Measurements from ENCODE around the gene EIF3K.

EIF3K gene

DNA sequence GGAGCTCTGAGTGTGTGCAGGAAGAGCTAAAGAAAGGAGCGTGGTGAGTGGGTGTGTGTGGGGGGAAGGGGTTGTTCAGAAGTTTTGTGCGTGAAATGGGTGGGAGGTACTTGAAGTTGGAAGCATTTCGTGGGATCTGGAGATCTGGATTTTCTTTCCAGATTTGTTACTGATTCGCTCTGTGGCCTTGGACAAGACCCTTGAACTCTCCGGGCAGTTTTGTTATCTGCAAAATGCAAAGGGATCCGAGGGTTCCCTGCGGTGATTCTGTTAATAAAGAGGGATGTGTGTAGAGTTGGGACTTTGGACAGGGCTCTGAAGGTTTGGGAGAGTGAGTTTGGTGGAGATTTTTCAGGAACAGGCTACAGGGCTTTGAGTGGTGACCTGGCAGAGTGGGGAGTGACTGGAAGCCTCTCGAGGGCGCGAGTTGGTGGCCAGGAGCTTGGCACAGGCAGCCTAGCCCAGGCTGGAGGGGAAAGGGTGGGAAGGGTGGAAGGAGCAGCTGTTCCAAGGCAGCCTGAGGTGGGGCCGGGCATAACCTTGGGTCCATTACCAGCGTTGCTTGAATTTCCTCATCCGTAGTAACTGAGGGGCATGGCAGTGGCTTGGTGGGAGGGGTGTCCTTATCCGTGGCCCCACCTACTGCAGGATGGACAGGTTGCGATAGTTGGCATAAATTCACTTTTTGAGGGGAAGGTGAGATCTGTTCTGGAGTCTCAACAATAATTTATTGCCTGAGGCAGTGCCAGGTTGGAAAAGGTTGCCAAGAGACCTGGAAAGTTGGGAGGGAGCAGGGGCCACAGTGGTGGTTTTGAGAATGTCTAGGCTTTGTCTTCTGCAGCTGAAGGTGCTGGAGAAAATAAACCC lies 30.6 kb downstream of the EIF3K start:
- no peak for DNase-seq (ENCODE audit: low read depth in 2 of 2)

DNA sequence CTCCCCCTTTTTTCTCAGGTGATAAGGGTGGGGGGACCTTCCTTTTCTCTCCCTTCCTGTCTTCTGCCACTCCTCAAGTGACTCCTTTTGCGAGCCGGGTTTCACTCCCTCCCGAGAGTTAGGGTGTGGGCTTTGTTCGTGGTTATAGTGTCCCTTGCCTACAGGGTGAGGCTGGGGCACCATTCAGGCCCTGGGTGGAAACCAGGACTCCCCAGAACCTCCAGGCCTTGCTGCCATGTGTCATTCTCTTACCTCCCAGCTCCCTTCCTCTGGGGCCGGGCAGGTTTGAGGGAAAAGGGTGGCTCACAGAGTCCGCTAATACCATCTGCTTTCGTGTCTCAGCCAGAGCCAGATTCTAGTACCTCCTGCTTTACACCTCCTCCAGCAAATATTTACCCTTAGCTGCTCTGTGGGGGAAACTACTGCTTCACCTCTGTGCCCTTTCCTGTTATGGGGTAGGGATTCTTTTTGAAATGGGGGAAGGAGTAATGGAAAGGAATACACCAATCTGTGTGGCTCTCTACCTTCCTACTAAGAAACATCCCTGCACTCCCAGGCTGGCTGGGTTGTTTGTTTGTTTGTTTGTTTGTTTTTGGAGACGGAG lies 31.3 kb downstream of the EIF3K start:
- no peak for DNase-seq (ENCODE audit: low read depth in 2 of 2)

GRCh38 chr19:38650911-38651584 lies 32.1 kb downstream of the EIF3K start:
- no peak for DNase-seq (ENCODE audit: low read depth in 2 of 2)

- no peak for DNase-seq (ENCODE audit: low read depth in 2 of 2)
These were observed 34.1 kb downstream of the EIF3K start for GRCh38 chr19:38653028-38653571.

DNA sequence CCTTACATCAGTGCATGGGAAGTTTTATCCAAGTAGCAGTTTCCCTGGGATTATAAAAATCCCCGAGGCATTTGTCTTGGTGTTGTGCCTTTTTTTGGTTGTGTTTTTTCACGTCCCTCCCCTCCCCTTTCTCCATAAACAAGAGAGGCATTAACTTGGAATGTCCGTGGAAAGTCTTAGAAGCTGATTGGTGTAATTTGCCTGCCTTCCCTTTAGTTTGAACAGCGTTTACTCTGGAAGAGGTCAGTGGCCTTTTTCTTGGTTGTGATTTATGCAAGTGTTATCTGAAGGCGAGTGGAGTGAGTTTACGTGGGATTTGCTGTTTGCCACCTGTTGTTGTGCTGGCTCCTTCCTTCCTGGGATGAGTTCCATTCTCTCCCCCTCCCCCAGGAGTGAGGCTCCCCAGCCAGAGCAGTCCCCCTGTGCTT lies 35.7 kb downstream of the EIF3K start:
- no peak for DNase-seq (ENCODE audit: low read depth in 2 of 2)

DNA sequence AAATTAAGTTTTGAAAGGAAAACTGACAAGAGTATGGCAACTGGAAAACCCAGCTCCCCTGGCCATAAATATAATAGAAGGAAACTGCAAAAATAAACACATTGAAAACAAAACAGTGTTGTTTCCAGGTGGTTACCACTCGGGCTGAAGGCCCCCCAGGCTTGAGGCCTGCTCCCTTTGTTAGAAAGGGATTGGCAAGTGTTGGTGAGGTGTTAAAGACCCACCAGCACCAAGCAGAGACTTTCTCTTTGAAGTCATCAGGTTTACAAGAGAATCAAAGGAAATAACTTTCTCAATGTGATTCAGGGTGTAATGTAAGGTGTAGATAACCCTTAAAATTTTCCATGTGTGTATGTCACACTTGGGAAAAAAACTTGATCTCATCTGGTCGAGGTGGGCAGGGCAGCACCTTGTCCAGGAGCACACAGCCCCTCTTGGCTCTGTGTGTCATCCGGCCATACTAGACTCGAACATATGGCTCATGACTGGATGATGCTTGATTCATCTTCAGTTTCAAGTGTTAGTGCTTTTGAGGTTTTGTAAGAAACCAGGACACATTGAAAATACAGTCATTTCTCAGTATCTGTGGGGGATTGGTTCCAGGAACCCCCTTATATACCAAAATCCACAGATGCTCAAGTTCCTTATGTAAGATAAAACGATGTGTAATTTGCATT lies 36.3 kb downstream of the EIF3K start:
- DNase-seq (ENCODE audit: low read depth in 2 of 2) = no peak

- DNase-seq (ENCODE audit: low read depth in 2 of 2) = no peak
These were observed 37.4 kb downstream of the EIF3K start for GRCh38 chr19:38656171-38656981.

DNA sequence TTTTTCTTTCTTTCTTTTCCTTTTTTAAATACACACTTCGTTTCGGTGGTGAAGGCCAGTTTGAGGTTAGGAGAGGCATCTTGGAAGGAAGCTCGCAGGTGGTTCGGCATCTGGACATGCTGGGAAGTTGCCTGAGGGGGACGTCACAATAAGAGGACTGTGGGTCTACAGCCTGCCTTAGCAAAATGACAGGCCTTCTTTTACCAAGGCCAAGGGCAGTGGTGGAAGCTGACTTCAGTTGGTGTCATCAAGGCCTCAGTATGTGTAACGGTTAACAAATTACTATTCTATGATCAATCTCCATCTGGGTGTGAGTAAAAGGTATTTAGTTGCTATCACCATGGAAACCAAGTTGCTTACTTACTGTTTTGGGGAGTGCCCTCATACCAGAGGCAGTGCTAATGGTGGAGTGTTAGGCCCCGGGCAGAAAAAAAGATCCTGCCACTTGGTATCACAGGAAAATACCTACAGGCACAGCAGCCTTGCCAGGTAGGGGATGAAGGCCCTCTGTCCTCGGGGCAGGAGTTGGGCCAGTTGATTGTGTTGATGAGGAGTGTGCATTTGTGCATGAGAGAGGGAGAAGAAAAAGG lies 38.7 kb downstream of the EIF3K start:
- DNase-seq (ENCODE audit: low read depth in 2 of 2) = no peak

- no peak for DNase-seq (ENCODE audit: low read depth in 2 of 2)
These were observed 39.7 kb downstream of the EIF3K start for GRCh38 chr19:38658462-38659306.

GRCh38 chr19:38660724-38661123 lies 41.7 kb downstream of the EIF3K start:
- no peak for DNase-seq (ENCODE audit: low read depth in 2 of 2)

DNA sequence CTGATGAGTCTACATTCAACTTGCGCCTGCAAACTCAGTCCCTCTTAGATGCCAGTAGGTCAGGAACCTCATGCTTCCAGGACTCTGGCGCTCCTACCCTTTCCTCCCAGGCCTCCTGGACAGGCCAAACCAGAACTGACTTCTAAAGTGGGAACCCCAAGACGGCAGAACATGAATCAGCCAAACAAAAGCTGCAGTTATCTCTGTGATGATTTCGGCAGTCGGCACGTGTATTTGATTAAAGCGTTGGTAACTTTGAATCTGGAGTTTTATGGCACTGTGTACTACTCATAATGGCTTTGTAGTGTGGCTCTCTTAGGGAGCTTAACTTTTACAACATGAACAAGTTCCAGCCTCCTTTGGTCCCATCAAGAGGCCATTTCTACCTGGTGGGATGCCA lies 42.1 kb downstream of the EIF3K start:
- no peak for DNase-seq (ENCODE audit: low read depth in 2 of 2)

- DNase-seq (ENCODE audit: low read depth in 2 of 2) = no peak
These were observed 43.0 kb downstream of the EIF3K start for GRCh38 chr19:38661996-38662395.

DNA sequence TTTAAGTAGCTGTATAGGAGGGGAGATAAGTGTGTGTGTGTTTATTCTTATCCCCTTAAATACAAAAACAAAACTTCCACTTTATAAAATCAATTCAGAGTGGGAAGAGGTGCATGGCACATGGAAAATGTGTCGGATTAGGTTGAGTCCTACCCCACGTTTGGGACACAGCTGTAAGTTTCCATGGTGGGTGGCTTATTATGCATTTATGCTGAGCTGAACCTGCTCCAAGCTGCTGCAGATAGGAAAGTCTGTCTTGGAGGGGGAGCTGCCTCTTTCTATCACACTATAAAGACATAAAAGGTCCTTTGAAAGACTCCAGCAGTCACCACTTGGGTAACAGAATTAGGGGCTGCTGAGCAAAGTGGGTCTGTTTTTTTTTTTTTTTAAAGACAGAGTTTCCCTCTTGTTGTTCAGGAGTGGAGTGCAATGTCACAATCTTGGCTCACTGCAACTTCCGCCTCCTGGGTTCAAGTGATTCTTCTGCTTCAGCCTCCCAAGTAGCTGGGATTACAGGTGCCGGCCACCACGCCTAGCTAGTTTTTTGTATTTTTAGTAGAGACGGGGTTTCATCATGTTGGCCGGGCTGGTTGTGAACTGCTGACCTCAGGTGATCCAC lies 43.7 kb downstream of the EIF3K start:
- DNase-seq (ENCODE audit: low read depth in 2 of 2) = no peak

DNA sequence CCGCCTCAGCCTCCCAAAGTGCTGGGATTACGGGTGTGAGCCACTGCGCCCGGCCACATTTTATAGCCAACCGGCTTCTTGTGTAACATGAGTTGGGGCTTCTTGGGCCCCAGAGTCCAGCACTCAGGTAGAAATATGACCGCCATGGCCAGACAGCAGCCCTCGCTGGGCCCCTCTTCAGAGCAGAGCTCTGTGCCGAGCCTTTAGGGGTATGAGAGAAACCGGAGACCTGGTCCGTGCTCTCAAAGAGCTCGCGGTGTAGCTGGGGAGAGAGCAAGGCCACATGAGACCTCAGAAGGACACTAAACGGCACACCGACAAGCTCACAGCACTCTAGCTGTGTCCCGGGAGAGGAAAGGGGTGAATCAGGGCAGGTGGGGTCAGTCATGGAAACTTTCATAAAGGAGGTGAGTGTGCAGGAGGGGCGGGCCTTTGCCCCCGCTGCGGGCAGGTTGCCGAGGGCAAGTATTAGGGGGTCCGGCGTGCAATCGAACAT lies 44.2 kb downstream of the EIF3K start:
- DNase-seq (ENCODE audit: low read depth in 2 of 2) = no peak

- DNase-seq (ENCODE audit: low read depth in 2 of 2) = no peak
These were observed 45.0 kb downstream of the EIF3K start for GRCh38 chr19:38663957-38664502.

DNA sequence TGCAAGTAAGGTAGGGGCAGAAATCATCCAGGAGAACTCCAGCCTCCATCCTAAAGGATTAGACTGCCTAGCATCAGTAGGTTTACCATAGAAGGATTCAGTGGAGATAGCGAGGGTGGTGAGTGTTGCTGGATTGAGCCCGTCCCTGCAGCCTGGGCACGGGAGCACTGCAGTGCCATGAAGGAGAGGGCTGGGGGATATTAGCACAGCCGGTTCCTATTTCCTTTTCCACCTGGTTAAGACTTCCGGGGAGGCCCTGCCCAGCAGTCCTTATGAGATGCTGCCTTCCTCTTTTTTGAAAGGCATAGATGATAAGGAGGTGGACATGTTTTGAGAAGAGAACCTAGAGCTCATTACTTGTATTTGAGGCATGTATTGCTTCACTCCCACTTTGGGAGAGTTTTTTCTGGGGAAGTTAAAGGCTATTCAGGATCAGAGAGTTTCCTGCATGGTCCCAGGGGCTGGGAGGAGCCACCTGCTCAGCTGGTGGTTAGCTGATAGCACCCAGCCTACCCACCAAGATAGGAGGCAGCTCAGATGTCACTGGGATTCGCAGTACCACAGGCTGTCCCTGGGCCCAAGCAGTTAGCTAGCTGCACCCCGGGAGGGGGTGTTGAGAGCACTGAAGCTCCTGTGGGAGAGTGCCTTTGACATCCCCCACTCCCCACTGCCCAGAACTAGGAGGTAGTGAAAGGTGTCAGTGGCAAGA lies 45.7 kb downstream of the EIF3K start:
- no peak for DNase-seq (ENCODE audit: low read depth in 2 of 2)

GRCh38 chr19:38665219-38665931 lies 46.4 kb downstream of the EIF3K start:
- DNase-seq (ENCODE audit: low read depth in 2 of 2) = no peak

All from stimulated activated CD4-positive, alpha-beta T cell treated with anti-CD3 and anti-CD28 coated beads, Interleukin-4, amount 100 ng/mL, for 48 hours (primary cell).